Osteoblast (primary cell): ENCODE results near the gene ST6GALNAC1. TPM values are rescaled to one million over a fixed set of nuclear protein-coding genes. Genes with fewer than 3 reads are reported as not detected.

ENCODE experiments used
- DNase-seq: peaks from one replicate; pipeline ENCODE4 v3.0.0; 2011; ENCODE audit warnings: low spot score, mixed read lengths; ENCODE audit not compliant: insufficient read length; ENCODE audit errors: missing footprints
- H2AFZ ChIP-seq: 2 replicates; pipeline ENCODE4 v1.6.0; 2011; ENCODE audit warnings: mild to moderate bottlenecking, low read length
- H3K27ac ChIP-seq: 2 replicates; pipeline ENCODE4 v1.5.1; 2011; ENCODE audit warnings: mild to moderate bottlenecking, low read depth, low read length, moderate library complexity
- H3K27me3 ChIP-seq: 2 replicates; pipeline ENCODE4 v1.6.0; 2012; ENCODE audit warnings: mild to moderate bottlenecking, control low read depth, inconsistent platforms, low read length, moderate library complexity; ENCODE audit not compliant: insufficient read depth
- H3K36me3 ChIP-seq: 2 replicates; pipeline ENCODE4 v1.5.1; 2011; ENCODE audit warnings: mild to moderate bottlenecking, low read length, control low read depth, moderate library complexity; ENCODE audit not compliant: insufficient read depth
- H3K4me1 ChIP-seq: 2 replicates; pipeline ENCODE4 v1.5.1; 2011; ENCODE audit warnings: mild to moderate bottlenecking, low read length, control low read depth, moderate library complexity; ENCODE audit not compliant: insufficient read depth
- H3K4me2 ChIP-seq: 2 replicates; pipeline ENCODE4 v1.6.0; 2011; ENCODE audit warnings: mild to moderate bottlenecking, low read length; ENCODE audit not compliant: insufficient read depth
- H3K4me3 ChIP-seq: fragments of 200-600 bp; sonication (generic); 3 replicates; pipeline ENCODE4 v1.5.1; 2012; ENCODE audit warnings: mild to moderate bottlenecking, low read length, inconsistent platforms; ENCODE audit not compliant: insufficient read depth
- H3K79me2 ChIP-seq: 2 replicates; pipeline ENCODE4 v1.6.0; 2012; ENCODE audit warnings: mild to moderate bottlenecking, low read length, control low read depth, inconsistent platforms; ENCODE audit not compliant: insufficient read depth
- H3K9me3 ChIP-seq: 2 replicates; pipeline ENCODE4 v1.5.1; 2011; ENCODE audit warnings: low read depth, low read length, control low read depth
- H4K20me1 ChIP-seq: 2 replicates; pipeline ENCODE4 v1.6.0; 2012; ENCODE audit warnings: mild to moderate bottlenecking, low read length, control low read depth; ENCODE audit not compliant: insufficient read depth
- total RNA-seq: library from RNA; depleted of rRNA; stranded (reverse); fragments of >200 nt; gene quantifications from 2 replicates; pipeline ENCODE4 v1.2.3, GENCODE V29; 2012
- TF ChIP-seq, protein P1 (sequence below): IDR thresholded peaks from 2 replicates; pipeline ENCODE4 v1.5.1; 2011; ENCODE audit warnings: mild to moderate bottlenecking, low read depth, low read length, moderate library complexity; ENCODE audit errors: extremely low read depth

The ST6GALNAC1 gene
- total RNA-seq, 1 donor = 0.72 TPM

DNA sequence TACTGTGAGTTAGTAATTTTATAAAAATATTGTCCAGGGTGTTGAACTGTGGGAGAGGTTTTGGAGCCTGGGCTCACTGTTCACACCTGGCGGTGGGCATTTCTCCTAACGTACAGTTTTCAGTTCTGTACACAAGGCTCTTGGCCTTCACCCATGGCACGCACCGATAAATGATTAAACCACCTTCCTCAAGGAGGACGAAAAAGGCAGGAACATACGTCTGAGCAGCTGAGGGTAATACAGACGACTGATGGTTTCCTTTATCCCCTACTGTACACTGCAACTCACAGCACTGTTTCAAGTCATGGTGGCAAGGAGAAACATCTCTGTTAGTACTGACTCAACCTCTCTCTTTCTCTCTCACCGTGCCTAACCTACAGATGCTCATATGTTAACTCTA is 1.4 kb upstream of the ST6GALNAC1 start:
- no peak for DNase-seq
- H3K9me3 ChIP-seq = no peaks in the 10 kb centered on the region
- TF ChIP-seq, protein P1, sequence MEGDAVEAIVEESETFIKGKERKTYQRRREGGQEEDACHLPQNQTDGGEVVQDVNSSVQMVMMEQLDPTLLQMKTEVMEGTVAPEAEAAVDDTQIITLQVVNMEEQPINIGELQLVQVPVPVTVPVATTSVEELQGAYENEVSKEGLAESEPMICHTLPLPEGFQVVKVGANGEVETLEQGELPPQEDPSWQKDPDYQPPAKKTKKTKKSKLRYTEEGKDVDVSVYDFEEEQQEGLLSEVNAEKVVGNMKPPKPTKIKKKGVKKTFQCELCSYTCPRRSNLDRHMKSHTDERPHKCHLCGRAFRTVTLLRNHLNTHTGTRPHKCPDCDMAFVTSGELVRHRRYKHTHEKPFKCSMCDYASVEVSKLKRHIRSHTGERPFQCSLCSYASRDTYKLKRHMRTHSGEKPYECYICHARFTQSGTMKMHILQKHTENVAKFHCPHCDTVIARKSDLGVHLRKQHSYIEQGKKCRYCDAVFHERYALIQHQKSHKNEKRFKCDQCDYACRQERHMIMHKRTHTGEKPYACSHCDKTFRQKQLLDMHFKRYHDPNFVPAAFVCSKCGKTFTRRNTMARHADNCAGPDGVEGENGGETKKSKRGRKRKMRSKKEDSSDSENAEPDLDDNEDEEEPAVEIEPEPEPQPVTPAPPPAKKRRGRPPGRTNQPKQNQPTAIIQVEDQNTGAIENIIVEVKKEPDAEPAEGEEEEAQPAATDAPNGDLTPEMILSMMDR = no peak
- no peaks in the 10 kb centered on the region for H3K4me1 ChIP-seq
- no peaks in the 10 kb centered on the region for H3K79me2 ChIP-seq
- no peak overlapping the region for H3K4me3 ChIP-seq
- H4K20me1 ChIP-seq = no peaks in the 10 kb centered on the region
- no peak overlapping the region for H3K27ac ChIP-seq
- no peak overlapping the region for H3K4me2 ChIP-seq
- H2AFZ ChIP-seq = no peak overlapping the region
- H3K27me3 ChIP-seq = peaks cover 23% of the 10 kb centered on the region
- H3K36me3 ChIP-seq = no peaks in the 10 kb centered on the region

DNA sequence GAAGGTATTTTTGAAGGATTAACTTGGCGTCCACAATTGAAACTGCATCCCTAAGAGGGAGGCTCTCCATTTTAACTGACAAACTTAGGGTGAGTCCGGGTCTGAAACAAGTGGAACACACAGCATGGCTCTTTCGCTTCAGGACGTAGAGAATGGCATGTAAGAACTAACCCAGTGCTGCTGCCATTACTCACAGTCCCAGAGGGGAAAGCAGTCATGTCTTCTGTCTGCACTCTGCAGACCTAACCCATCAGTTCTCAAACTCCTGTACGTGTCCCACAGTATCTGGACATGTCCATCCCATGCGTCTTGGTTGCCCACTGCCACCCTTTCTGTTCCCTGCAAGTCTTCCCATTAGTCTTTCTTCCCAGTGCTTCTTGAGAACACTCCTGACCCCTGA is 563 bp downstream of the ST6GALNAC1 start:
- no peak overlapping the region for H3K4me3 ChIP-seq
- H4K20me1 ChIP-seq = no peaks in the 10 kb centered on the region
- H3K27ac ChIP-seq = no peak overlapping the region
- no peak overlapping the region for H2AFZ ChIP-seq
- no peaks in the 10 kb centered on the region for H3K9me3 ChIP-seq
- H3K4me1 ChIP-seq = no peaks in the 10 kb centered on the region
- DNase-seq = no peak
- H3K27me3 ChIP-seq = peaks cover 23% of the 10 kb centered on the region
- no peaks in the 10 kb centered on the region for H3K36me3 ChIP-seq
- TF ChIP-seq, protein P1 = no peak
- no peak overlapping the region for H3K4me2 ChIP-seq
- no peaks in the 10 kb centered on the region for H3K79me2 ChIP-seq

DNA sequence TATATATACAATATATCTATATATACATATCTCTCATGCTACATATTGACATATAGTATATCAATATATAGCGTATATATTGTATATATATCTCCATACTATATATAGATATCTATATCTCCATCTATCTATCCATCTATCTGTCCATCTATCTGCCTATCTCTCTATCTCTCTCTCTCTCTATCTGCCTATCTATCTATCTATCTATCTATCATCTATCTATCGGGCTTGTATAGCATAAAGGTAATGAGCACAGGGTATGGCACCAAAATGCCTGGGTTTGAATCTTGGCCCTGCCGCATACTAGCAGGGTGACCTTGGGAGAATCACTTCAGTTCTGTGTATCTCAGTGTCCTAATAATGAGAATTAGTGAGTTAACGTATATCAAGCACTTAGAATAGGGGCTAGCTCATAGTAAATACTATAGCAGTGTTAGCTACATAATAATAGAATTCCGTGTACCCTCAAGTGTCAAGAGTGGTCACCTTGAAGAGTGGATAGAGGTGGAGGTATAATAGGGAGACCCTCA is 1.5 kb downstream of the ST6GALNAC1 start:
- no peak overlapping the region for H2AFZ ChIP-seq
- DNase-seq = no peak
- H3K4me1 ChIP-seq = no peaks in the 10 kb centered on the region
- H3K79me2 ChIP-seq = no peaks in the 10 kb centered on the region
- no peak overlapping the region for H3K4me3 ChIP-seq
- H3K36me3 ChIP-seq = no peaks in the 10 kb centered on the region
- no peak overlapping the region for H3K4me2 ChIP-seq
- peaks cover 27% of the 10 kb centered on the region for H3K27me3 ChIP-seq
- TF ChIP-seq, protein P1 = no peak
- H3K9me3 ChIP-seq = no peaks in the 10 kb centered on the region
- H4K20me1 ChIP-seq = no peaks in the 10 kb centered on the region
- no peak overlapping the region for H3K27ac ChIP-seq

DNA sequence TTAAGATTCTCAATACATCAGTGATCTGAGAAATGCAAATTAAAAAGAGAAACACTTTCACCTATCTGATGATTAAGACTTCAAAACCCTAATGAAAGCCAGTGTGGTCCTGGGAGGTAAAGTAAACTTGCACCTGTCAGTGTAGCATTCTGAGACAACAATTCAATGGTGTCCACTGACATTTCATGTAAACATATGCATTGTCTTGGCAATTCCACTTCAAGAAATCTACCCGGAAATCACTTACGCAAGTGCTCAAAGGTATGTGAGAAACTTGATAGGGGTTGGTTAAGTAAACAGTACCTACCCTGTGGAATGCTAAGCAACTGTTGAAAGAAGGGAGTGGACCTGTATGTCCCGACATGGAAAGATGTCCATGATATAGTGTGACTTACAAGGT is 2.1 kb downstream of the ST6GALNAC1 start:
- no peak for DNase-seq
- Histone ChIP-seq H3K9me3 (no peaks in the 10 kb centered on the region), H3K79me2 (no peaks in the 10 kb centered on the region), H3K27ac (no peak overlapping the region), H3K4me3 (no peak overlapping the region), H3K36me3 (no peaks in the 10 kb centered on the region), H3K4me1 (no peaks in the 10 kb centered on the region), H2AFZ (no peak overlapping the region), H4K20me1 (no peaks in the 10 kb centered on the region), H3K27me3 (peaks cover 27% of the 10 kb centered on the region), H3K4me2 (no peak overlapping the region)
- TF ChIP-seq, protein P1 = no peak
